HS-5 (cell line): Measurements from ENCODE around the gene PTMA.
A peak's percentile ranks its signal among the peaks of the same experiment; 100 is the strongest.
"Not testable (repeated sequence)": the region's sequence is repeated elsewhere in the genome, so short reads cannot be mapped to it uniquely, and the experiment has no call there.

Experiments
- DNase-seq: peaks from one replicate; pipeline ENCODE4 v3.0.0-alpha.2; 2012; ENCODE audit warnings: low read depth

The PTMA gene

DNA sequence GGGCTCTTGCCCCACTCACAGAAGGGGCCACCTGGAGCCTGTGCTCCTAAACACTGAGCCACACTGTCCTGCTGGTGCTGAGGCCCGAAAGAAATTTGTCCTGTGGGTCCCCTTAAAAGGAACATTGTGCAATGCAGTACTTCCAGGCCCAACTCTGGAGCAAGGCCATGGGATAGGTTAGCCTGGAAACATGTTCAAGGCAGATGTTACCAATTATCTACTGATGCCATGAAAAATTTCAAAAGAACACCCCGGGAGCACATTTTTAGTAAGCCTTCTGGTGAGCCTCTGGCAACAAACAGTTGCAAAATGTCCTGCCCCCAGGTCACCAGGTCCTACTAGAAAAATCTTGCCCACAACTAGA, 12.3 kb upstream of the PTMA start:
- no peak for DNase-seq

DNA sequence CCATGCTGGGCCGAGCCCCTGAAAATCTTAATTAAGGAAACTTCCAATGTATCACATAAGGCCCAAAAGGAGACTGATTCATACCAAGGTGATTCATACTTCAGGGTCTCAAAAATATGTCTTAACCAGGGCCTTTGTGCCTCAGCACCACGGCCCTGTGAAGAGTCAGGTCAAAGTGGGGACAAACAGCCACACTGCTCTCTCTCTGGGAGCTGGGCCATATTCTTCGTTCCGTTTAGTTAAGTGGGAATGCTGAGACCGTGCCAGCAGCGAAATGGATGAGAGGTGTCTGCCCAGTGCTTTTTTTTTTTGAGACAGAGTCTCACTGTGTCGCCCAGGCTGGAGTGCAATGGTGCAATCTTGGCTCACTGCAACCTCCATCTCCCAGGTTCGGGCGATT, 9.3 kb upstream of the PTMA start:
- DNase-seq = no peak

DNA sequence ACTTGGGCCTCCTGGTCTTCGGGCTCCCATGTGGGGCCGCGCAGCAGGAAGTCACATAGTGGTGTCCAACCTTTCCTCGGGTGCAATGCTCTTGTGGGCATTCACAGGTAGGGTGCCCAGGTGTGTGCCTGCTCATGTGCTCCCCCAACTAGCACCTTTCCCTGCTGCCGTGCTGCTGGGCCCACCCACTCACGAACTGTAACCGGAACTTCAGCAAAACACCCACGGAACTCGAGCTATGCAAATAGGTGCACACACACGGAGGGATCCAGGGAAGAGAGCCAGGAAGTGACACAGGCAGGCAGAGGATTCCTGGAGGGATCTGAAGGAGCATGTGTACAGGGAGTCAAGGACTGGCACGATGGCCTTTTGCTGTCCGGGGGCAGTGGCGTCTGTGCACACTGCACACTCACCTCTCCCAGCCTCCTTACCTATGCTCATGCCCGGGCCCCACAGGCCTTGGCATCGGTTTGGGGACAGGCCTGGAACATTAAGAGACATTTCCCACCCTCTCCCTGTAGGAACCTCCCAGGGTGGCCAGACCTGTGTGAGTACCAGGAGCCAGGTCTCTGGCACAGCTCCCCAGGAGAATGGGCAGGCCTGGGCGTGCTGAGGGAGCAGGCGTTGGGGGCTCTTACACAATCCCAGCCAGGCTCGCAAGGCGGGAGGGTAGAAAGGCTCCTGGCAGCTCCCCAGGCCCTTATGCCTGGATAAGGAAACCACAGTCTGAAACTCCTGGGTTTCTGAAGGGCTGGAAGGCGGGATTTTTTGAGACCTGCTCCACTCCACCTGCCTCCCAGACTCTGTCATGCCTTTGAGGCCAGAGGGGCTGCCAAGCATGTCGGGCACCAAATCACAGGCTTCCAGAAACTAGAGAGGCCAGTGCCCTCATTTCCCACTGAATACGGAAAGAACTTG, 6.6 kb upstream of the PTMA start:
- DNase-seq = no peak

DNA sequence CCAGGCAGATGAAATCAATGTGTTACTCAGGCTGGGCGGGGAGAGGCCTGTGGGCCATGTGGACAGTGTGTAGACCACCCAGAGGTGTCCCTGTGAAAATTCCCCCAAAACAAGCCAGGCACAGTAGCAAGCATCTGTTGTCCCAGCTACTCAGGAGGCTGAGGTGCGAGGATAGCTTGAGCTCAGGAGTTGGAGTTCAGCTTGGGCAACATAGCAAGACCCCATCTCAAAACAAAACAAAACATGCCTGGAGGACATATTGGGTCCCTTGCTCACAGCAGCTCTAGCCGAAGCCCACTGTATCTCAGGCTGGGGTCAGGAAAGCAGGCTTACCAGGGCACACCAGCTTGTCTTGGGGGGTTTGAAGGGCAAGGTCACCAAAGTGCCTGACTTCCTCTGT, 4.3 kb upstream of the PTMA start:
- DNase-seq = no peak

DNA sequence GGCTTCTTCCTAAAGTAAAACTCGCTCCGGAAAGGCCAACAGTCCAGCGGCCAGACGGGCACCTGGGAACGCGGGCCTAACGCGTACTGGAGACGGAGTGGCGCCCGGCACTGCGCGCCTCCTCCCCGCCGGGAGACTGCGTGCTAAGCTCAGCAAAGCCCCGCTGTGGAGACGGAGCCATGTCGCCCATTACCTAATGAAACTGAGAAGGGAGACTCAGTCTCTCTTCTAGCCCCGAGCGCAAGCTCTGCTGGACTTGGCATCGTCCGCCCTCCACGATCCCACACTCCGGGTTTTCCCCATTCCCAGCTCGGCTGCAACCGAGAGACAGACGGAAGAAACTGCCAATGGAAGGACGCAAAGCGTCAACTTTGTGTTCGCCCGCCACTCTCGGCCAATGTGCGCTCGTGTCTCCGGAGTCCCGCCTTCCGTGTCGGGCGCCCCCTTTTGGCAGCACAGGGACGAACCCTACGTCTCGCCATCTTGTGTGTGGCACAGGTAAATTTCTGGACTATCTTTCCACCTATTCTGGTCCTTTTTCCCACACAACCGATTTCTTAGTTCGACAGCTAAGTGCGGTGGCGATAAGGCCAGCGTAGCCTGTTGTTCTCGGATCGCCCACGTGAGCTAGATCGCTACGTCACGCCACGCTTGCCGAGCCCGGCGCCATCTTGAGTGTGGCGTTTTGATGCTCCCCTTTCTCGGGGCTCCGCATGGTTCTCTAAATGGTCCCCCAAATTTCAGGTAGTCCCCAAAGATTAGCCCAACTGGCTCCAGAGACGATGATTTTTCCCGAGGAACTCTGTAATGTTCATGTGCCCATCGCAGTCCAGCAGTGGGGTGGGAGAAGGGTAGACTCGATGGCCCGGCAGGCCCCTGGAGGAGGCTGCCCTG, 1.3 kb upstream of the PTMA start:
- DNase-seq = peak; percentile 94

DNA sequence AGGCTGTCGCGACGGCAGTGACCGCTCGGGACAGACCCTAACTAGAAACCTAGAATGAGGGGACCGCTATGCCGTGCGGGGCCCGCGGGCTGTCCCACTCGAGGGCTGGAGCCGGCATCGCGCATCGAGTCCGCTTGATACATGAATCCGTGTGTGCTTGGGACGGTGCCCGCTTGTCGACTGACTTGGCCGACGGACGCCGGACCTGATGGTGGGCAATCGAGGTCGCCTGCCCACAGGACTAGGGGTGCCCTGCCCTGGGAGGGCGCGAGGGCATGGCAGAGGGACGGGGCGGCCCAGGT, 749 bp upstream of the PTMA start:
- no peak for DNase-seq

DNA sequence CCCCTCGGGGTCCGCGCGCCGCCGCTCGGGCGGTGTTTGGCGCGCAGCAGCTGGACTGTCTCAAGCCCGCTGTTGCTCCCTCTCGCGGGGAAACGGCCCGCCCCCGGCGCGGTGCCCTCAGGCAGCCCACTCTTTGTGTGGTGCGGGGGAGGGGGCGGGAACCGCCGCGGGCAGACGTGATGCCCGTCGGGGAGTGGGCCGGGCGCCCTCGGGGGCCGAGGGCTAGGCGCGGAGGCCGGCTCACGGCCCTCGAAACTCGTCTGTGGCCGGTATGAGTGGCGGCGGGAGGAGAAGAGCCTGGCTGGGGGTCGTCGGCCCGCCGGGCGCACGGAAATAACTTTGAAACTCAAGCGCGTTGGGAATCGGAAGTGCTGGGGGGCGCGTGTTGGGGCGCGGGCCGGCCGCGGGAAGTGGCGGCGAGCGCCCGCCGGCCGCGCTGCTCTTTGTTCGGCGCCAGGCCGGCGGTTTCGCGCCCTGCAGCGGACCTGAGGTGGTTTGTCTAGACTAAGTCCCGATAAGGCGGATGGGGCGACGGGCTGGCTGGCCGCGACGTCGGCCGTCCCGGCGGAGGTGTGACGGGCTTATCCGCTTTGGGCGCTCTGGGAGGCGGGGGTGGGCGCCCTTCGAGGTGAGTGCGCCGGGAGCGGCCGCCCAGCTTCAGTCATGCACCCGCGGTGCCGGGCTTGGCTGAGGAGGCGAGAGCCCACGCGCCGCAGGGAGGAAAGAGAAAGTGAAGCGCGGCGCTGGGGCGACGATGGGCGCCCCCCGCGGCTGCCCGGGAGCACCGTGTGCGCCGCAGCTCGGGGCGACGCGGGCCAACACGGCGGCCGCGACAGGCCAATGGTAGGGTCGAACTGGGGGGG, 679 bp downstream of the PTMA start:
- no peak for DNase-seq

DNA sequence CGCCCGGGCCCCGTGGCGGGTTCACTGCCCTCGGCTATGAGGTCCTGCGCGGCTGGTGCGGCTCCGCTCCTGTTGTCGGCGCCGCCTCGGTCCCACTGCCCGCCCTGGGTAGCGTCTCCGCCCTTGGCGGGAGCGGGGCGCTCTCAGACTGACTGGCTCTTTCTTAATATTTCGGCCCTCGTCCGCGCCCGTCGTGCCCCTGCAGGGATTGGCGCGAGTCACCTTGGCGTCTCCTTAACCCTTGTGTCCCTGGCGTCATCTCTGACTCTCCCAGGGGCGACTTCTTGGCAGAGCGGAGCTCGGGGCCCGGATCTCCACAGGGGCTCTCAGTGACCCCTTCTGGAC, 1.3 kb downstream of the PTMA start:
- no peak for DNase-seq

DNA sequence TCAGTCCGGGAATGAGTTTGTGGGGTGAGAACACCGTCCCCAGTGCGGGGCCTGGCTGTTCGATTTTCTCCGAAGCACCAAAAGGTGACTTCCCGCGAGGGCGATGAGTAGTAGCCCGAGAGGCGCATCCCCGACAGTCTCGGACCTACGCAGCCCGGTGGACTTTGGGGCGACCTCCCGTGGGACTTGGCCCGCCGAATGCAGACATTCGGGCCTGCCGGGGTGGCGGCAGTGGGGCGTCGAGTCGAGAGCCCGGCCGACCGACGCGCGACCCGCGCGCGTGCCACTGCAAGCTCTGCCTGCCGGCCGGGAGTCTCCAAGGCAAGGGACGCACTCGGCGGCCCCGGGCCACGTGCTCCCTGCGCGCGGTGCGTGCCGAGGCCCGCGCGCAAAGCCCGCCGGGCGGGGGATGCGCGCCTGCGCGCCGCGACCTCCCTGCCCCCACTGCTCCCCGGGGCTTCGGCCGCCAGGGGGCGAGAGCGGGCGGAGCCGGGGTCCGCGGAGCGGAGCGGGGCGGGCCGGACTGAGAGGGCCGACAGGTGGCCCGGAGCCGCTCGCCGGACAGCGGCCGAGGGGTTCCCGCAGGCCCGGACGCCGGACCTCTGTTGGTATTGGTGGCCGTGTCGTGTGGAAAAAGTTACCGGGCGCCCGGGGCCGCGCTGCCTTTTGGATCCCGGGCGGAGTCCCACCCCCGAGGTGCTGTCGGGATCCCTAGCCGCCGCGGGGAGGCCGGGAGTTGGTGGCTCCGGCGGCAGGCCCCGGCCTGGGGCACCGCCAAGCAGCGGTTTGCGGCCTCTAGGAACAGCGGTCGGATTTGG, 1.9 kb downstream of the PTMA start:
- no peak for DNase-seq

DNA sequence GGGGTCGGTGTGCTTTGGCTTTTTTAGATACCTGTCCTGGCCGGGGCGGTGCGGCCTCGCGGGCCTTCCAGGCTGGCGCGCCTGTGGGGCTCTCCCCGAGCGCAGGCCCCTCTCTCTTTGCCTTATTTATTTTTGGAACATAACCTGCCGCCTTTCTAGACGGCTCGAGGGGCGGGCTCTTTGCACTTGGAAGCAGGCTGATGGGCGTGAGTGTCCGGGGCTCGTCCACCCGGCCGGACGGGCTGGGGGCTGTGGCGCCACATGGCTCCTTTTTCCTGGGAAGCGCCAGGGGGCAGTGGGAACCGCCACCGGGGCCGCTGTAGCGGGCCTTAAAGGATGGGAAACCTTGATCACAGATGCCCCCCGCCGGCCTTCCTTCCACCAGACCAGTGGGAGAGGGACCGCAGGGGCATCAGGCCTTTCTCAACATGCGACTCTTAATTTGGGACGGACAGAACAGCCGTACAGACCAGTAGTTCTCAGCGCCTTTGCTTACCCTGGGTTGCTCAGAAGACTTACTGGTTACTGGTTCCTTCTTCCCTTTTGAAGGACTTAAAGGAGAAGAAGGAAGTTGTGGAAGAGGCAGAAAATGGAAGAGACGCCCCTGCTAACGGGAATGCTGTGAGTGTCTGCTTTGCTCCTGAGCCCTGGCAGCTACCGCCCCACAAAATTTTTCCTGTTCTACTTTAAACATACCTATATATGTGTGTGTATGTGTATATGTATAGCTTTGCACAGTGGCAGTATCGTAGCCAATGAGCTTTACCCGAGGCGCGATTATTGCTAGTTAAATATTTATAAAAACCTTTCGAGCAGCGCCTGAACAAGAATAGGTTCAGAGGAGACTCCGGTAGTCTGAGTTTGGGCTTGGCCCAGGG, 2.7 kb downstream of the PTMA start:
- no peak for DNase-seq

DNA sequence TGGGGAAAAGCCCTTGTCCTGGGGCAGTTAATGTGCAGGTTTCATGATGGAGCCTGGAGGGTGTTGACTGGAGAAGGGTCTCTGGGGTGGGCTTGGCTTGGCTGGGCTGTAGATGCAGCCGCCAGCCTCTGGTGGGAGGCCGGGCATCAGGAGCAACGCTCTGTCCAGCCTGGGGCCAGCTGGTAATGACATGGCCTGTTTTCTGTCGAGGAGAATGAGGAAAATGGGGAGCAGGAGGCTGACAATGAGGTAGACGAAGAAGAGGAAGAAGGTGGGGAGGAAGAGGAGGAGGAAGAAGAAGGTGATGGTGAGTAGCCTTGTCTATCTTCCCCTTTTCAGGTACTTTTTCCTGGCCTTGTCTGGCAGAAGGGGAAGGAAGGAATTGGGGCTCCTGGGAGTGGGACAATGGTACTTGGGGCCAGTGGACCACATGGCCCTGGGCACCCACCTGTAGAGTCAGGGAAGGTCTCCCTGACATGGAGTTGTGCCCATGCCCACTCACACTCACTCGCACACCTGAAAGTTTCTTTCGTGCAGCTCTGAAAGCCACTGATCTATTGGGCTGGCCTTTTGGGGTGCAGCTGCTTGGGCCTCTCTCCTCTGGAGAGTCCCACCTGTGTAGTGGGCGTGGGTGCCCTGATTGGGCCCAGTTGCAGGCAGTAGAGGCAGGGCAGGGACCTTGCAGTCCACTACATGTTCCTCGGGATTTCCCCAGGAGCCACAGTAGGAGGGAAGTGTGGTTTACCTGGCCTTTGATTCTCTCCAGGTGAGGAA, 3.5 kb downstream of the PTMA start:
- no peak for DNase-seq

DNA sequence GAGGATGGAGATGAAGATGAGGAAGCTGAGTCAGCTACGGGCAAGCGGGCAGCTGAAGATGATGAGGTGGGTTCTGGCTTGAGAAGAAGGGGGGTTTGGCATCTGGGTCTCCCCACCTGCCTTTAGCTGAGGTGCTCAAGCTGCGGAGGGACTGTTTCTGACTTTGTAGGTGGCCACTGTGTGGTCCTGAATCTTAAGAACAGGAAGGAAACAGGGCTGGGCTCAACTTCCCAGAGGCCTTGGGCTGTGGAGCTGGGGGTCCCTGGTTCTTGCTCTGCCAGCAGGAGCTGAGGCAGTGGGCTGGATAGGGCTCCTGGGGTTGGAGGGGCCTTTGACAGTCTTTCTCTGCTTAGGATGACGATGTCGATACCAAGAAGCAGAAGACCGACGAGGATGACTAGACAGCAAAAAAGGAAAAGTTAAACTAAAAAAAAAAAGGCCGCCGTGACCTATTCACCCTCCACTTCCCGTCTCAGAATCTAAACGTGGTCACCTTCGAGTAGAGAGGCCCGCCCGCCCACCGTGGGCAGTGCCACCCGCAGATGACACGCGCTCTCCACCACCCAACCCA, 4.2 kb downstream of the PTMA start:
- DNase-seq = not testable (repeated sequence)

DNA sequence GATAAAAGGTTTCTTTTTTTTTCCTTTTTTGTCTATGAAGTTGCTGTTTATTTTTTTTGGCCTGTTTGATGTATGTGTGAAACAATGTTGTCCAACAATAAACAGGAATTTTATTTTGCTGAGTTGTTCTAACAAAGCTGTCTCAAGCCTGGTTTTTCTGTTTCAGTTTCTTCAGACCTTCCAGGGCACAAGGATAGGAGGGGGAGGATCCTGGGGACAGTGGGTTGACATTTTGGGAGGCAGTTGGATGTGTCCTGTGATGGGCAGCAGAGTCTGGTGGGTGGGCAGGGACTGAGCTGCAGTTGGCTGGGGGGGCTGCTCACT, 5.0 kb downstream of the PTMA start:
- not testable (repeated sequence) for DNase-seq

DNA sequence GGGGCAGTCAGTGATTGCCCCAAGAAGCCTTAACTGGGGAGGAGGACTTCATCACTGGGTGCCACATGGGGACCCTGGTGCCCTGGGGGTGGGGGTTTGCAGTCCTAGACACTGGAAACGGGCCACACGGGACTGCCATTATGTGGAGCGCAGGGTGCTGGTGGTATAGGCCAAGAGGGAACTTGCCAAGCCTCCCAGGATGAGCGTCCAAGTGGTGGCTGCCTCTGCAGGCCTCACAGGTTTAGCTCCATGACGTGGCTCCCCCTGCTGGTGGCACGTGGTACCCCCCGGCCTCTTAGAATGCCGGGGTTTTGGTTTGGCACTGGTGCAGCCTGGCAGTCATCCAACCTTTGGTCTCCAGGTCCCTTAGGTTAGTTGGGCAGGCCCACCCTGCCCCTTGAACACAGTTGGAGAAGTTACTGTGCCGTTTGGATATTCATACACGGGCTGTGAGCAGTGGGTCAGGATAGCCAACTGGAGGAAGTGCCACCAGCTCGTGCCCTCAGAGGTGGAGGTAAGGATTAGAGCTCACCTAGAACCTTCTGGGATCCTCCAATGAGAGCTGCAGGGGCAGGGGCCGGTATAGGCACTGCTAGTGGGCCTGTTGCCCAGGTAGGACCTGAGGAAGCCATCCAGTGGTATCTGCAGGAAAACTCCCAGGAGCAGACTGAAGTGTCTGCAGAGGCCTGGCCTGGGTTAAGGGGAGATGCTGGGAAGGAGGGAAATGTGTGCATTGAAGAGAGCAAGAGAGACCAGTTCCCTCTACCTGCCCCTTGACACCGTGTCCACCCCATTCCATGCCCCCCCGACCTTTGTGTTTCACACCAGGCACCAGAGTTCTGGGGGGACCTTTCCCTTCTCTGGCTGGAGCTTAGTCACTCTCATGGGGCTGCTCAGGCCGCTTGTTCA, 5.7 kb downstream of the PTMA start:
- DNase-seq = no peak

DNA sequence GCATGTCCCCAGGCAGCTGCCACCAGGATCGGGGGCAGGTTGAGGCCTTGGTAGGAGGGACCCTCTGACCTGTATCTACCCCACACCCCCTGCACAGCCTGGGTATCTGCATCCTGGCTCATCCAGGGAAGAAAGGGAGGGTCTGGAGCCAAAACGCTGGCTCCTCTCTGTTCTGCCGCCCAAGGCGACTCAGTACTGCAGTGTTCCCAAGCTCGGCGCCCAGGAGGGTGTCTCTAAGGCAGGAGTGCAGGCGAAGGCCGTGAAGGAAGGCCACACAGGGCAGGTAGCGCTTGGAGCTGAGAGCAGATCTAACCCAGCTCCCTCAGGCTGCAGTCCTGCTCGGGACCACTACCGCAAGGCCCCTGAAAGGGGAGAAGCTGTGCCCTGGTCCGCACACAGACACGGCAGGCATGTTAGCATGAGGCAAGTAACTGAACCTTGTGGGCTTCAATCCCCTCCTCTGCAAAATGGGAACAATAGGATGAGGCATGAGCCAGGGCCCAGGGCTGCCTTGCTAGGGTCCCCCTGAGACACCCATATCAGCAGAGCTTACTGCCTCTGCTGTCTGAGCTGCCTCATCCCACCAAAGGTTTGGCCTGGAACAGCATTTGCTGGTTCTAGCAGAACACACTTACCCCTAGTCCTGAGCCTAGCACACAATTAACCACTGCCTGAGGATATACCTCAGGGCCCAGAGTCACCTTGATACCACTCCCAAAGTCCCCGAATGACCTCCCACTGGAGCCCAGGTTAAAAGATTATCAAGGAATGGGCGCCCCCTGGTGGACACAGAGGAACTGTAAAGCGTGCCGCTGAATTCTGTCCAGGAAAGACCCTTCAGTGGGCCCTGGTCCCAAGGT, 6.5 kb downstream of the PTMA start:
- no peak for DNase-seq

DNA sequence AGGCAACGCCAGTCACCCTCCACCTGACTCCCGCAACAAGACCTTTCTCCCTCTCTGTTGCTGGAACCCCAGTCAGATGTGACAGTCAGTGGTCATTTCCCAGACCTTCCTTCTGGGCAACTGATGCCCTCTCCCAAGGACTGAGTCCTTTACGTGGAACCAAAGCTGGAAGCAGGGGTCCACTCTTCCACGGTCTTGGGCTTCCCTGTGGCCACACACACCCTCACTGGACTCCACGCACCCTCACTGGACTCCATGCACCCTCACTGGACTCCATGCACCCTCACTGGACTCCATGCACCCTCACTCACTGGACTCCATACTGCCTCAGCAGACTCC, 7.1 kb downstream of the PTMA start:
- DNase-seq = no peak

DNA sequence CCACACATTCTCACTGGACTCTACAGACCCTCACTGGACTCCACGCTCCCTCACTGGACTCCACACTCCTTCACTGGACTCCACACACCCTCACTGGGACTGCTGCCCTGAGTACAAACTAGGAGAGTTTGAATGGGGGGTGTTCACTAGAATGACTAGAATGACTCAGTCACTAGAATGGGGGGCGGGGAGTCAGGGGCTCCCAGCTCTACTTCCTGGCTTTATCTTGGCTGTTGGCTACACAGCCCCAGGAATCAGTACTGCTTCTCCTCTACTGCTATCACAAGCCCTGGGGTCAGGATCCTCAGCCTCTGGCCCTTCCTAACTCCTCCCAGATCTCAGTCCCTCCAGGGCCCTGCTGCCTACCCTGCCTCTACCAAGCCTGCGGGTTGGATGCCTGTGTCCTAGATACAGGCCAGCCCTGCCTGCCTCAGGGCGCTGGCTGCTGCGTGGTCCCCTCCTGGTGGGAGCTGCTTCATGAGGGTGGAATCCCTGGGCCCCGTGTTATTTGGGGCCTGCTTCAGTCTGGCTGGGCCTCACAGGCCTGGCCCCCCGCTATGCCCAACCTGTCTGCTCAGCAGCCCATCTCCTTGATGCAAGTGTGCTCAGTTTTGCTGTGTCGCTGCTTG, 7.8 kb downstream of the PTMA start:
- DNase-seq = no peak
